ENCODE data around the gene MIR17HG. TPM values are rescaled to one million over a fixed set of nuclear protein-coding genes. Genes with fewer than 3 reads are reported as not detected.

MIR17HG gene
- total and polyA plus RNA-seq, 7 experiments from 2014 or later = 0.28 to 17.5 (median 11.7) TPM

GRCh38 chr13:91400063-91400399 is 52.5 kb downstream of the MIR17HG start:
- H3K36me3 ChIP-seq (ENCODE audit: control insufficient read depth in 2 of 3, insufficient read depth in 3 of 3, low read length in 3 of 3) = no peaks in the 10 kb centered on the region
- Mint-ChIP-seq H3K9me3 (peaks cover 0 to 1% (median 0%) of the 10 kb centered on the region in 11 donors), H3K27me3 (peaks cover 9 to 86% (median 31%) of the 10 kb centered on the region in 5 donors)

GRCh38 chr13:91400671-91401070 is 53.2 kb downstream of the MIR17HG start:
- Mint-ChIP-seq H3K27ac (no peak overlapping the region), H3K9me3 (peaks cover 0 to 1% (median 0%) of the 10 kb centered on the region in 11 donors), H3K27me3 (peaks cover 5 to 84% (median 25%) of the 10 kb centered on the region in 5 donors), H3K36me3 (no peaks in the 10 kb centered on the region), H3K4me3 (peak overlapping the region in 1 of 10 donors; percentile 3), H3K4me1 (peaks cover 4 to 14% (median 12%) of the 10 kb centered on the region in 7 donors)
- POLR2A ChIA-PET = no interaction called here
- ATAC-seq (no peak), DNase-seq (no peak)
- H3K27me3 ChIP-seq (ENCODE audit: control insufficient read depth in 2 of 2, insufficient read depth in 2 of 2, low read length in 2 of 2) = peaks cover 0 to 4% of the 10 kb centered on the region in 2 donors
- no peak overlapping the region for H3K4me3 ChIP-seq (ENCODE audit: low read length)
- no peaks in the 10 kb centered on the region for H3K36me3 ChIP-seq (ENCODE audit: control insufficient read depth in 2 of 3, insufficient read depth in 3 of 3, low read length in 3 of 3)
- intact Hi-C loops (cut with micrococcal nuclease) = no loop called here
- CTCF ChIA-PET = no interaction called here
- H3K9me3 ChIP-seq (ENCODE audit: control insufficient read depth in 2 of 3, low read length in 3 of 3) = no peaks in the 10 kb centered on the region
- no peak overlapping the region for H3K27ac ChIP-seq (ENCODE audit: low read depth, low read length)
- peaks cover 5 to 11% of the 10 kb centered on the region in 2 donors for H3K4me1 ChIP-seq (ENCODE audit: control insufficient read depth in 2 of 2, insufficient read depth in 2 of 2, low read length in 2 of 2)

More at GRCh38 chr13:91400063-91400399, 52.5 kb downstream of the MIR17HG start:
- no peak for ATAC-seq
- Histone ChIP-seq H3K27ac (ENCODE audit: low read depth, low read length) (no peak overlapping the region), H3K4me1 (ENCODE audit: control insufficient read depth in 2 of 2, insufficient read depth in 2 of 2, low read length in 2 of 2) (peaks cover 5 to 11% of the 10 kb centered on the region in 2 donors), H3K9me3 (ENCODE audit: control insufficient read depth in 2 of 3, low read length in 3 of 3) (no peaks in the 10 kb centered on the region), H3K27me3 (ENCODE audit: control insufficient read depth in 2 of 2, insufficient read depth in 2 of 2, low read length in 2 of 2) (peaks cover 0 to 4% of the 10 kb centered on the region in 2 donors), H3K4me3 (ENCODE audit: low read length) (no peak overlapping the region)
- Mint-ChIP-seq H3K36me3 (no peaks in the 10 kb centered on the region), H3K27ac (peak overlapping the region in 2 of 9 donors; percentile 21 to 30), H3K4me3 (peak overlapping the region; percentile 59 to 85 (median 76)), H3K4me1 (peaks cover 4 to 14% (median 12%) of the 10 kb centered on the region in 7 donors)
- DNase-seq = peak in 2 of 9 donors; percentile 9 to 11
- CTCF ChIA-PET = no interaction called here
- POLR2A ChIA-PET = no interaction called here
- intact Hi-C loops (cut with micrococcal nuclease) = no loop called here

- Mint-ChIP-seq H3K9me3 (peaks cover 0 to 4% (median 0%) of the 10 kb centered on the region in 11 donors), H3K36me3 (peaks cover 0 to 4% (median 0%) of the 10 kb centered on the region in 5 donors), H3K27ac (no peak overlapping the region), H3K27me3 (peaks cover 0 to 77% (median 16%) of the 10 kb centered on the region in 5 donors), H3K4me3 (no peak overlapping the region), H3K4me1 (peaks cover 4 to 14% (median 12%) of the 10 kb centered on the region in 7 donors)
- ATAC-seq (no peak), DNase-seq (no peak)
- Histone ChIP-seq H3K9me3 (ENCODE audit: control insufficient read depth in 2 of 3, low read length in 3 of 3) (no peaks in the 10 kb centered on the region), H3K27ac (ENCODE audit: low read depth, low read length) (no peak overlapping the region), H3K4me3 (ENCODE audit: low read length) (no peak overlapping the region), H3K36me3 (ENCODE audit: control insufficient read depth in 2 of 3, insufficient read depth in 3 of 3, low read length in 3 of 3) (no peaks in the 10 kb centered on the region), H3K27me3 (ENCODE audit: control insufficient read depth in 2 of 2, insufficient read depth in 2 of 2, low read length in 2 of 2) (peaks cover 0 to 4% of the 10 kb centered on the region in 2 donors), H3K4me1 (ENCODE audit: control insufficient read depth in 2 of 2, insufficient read depth in 2 of 2, low read length in 2 of 2) (peaks cover 5 to 11% of the 10 kb centered on the region in 2 donors)
- intact Hi-C loops (cut with micrococcal nuclease) = no loop called here
- ChIA-PET POLR2A (no interaction called here), CTCF (no interaction called here)
Measured at GRCh38 chr13:91401920-91402319, 54.4 kb downstream of the MIR17HG start.

Other genes starting within 250 kb of the MIR17HG start
- gene GPC5, start 50.9 kb downstream of the MIR17HG start, total RNA-seq = under 1 TPM in 2 of 5 experiments, not detected in 3; 0.10 to 0.38 TPM
- gene GPC5, start 50.9 kb downstream of the MIR17HG start, polyA plus RNA-seq = not detected

All from naive thymus-derived CD4-positive, alpha-beta T cell (primary cell).